Motor neuron (in vitro differentiated cells): Measurements from ENCODE around the gene RARRES1. TPM values are rescaled to one million over a fixed set of nuclear protein-coding genes. Genes with fewer than 3 reads are reported as not detected.
"Not testable (repeated sequence)": the region's sequence is repeated elsewhere in the genome, so short reads cannot be mapped to it uniquely, and the experiment has no call there.

Source experiments
- ATAC-seq, 8 experiments: fragments of 200-7000 bp; cut with Tn5 transposase; replicated peaks in 6 of 8; 2 replicates each; pipeline ENCODE4 v1.8.0; 2021; ENCODE audit warnings: mild to moderate bottlenecking in 8 of 8, moderate library complexity in 8 of 8
- H3K27ac ChIP-seq, 2 donors: fragments of 250-450 bp; sonication (Bioruptor Pico); 2 replicates each; pipeline ENCODE4 v1.9.0; 2021; ENCODE audit warnings: antibody characterized with exemption in 2 of 2, mild to moderate bottlenecking in 2 of 2, moderate library complexity in 1 of 2
- H3K4me1 ChIP-seq, 2 donors: fragments of 250-450 bp; sonication (Bioruptor Pico); replicated peaks in 1 of 2; 2 replicates each; pipeline ENCODE4 v1.6.1; 2021; ENCODE audit warnings: antibody characterized with exemption in 2 of 2, mild to moderate bottlenecking in 2 of 2, moderate library complexity in 1 of 2
- H3K4me3 ChIP-seq, 5 donors: fragments of 250-450 bp; sonication (Bioruptor Pico); 2 replicates each; pipeline ENCODE4 v1.9.0; 2021; ENCODE audit warnings: antibody characterized with exemption in 5 of 5, mild to moderate bottlenecking in 5 of 5, moderate library complexity in 4 of 5
- WGBS, 10 experiments: fragments of 450-650 bp; shearing (Covaris generic); methylation state at CpG; one replicate each; pipeline ENCODE4 v1.0.0; 2022; 5-methylcytosine and 5-hydroxymethylcytosine counted together
- in situ Hi-C, 9 experiments: fragments of 400-800 bp; cut with MboI; loops; one replicate each; pipeline ENCODE4 v1.15.0; 2021; ENCODE audit warnings: low sequenced_read_pairs in 9 of 9, low pct_unique_long_range_greater_than_20kb in 2 of 9; ENCODE audit not compliant: unreplicated experiment in 9 of 9
- total RNA-seq, 8 experiments: library from RNA; unstranded; fragments of 300-600 nt; gene quantifications; 2 replicates each; pipeline versions ENCODE4 v1.2.3 to v1.2.4, GENCODE V29; 2022

The RARRES1 gene
- total RNA-seq, 8 experiments from 2014 or later: 0.38 to 49.2 (median 1.5) TPM

- Histone ChIP-seq H3K4me3 (no peak overlapping the region), H3K4me1 (no peaks in the 10 kb centered on the region), H3K27ac (no peak overlapping the region)
- in situ Hi-C loops: no loop called here
- 20 to 100% (median 84%) methylated on average over 1 to 2 of the region's 2 CpGs for WGBS, 10 experiments
- no peak for ATAC-seq
These were observed 35.6 kb downstream of the RARRES1 start for GRCh38 chr3:158696618-158697017.

GRCh38 chr3:158693866-158694456, 38.3 kb downstream of the RARRES1 start:
- H3K4me3 ChIP-seq, in situ Hi-C loops, H3K27ac ChIP-seq, ATAC-seq, H3K4me1 ChIP-seq: not testable (repeated sequence)
- WGBS, 10 experiments: 50 to 83% (median 67%) methylated on average over 2 to 3 of the region's 3 CpGs; no CpG with 5 or more reads in 3 of the 10 experiments

DNA sequence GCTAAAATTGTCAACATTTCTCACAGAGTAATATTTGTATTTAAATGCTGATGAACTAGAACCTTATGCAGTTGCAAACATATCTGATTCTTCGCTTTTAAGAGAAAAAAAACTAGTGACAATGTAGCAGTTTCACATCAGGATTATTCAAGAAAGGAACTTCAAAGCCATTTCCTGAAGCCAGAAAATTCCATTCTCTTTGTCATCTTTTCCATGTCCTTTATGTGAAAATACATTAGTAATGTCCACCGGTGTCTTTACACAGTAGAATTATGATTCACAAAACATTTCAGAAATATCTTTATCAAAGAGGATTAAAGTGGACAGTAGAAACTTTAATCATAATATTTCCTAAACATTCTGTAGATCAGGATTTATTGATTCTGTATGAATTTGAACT, 47.1 kb downstream of the RARRES1 start:
- no peak for ATAC-seq
- 43 to 100% (median 89%) methylated on average over 1 to 2 of the region's 2 CpGs; no CpG with 5 or more reads in 1 of the 10 experiments for WGBS, 10 experiments
- in situ Hi-C loops: no loop called here
- no peaks in the 10 kb centered on the region for H3K4me1 ChIP-seq
- H3K27ac ChIP-seq: no peak overlapping the region
- no peak overlapping the region for H3K4me3 ChIP-seq

- 37 to 100% (median 93%) methylated on average over 3 to 5 of the region's 5 CpGs for WGBS, 10 experiments
- in situ Hi-C loops: no loop called here
- Histone ChIP-seq H3K4me3 (no peak overlapping the region), H3K4me1 (no peaks in the 10 kb centered on the region), H3K27ac (no peak overlapping the region)
- peak in 2 of 8 experiments; percentile 55 for ATAC-seq
These were observed 48.9 kb downstream of the RARRES1 start for GRCh38 chr3:158683230-158683962.

DNA sequence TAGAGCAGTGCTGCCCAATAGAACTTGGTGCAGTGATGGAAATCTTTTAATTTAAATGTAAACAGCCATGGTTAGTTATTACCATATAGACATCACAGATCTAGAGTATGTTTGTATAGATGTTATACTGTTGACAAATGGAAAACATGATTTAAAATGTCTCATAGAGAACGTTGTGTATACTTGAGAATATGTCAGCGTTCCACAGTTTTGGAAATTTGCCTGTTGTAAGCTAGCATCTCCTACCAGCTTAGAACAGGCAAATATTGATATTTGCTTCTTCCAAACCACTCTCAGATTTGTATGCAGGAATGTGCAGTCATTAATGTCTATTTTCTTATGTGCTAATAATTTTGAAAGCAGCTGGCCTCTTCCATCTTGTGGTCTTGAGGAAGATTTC, 51.4 kb downstream of the RARRES1 start:
- WGBS, 10 experiments: 20 to 100% (median 92%) methylated on average over 1 to 2 of the region's 2 CpGs; no CpG with 5 or more reads in 2 of the 10 experiments
- Histone ChIP-seq H3K4me1 (no peaks in the 10 kb centered on the region), H3K4me3 (no peak overlapping the region), H3K27ac (no peak overlapping the region)
- in situ Hi-C loops: no loop called here
- ATAC-seq: no peak

- WGBS, 10 experiments: 13 to 100% (median 67%) methylated on average over 1 of the region's 1 CpG; no CpG with 5 or more reads in 3 of the 10 experiments
- in situ Hi-C loops: no loop called here
- peak in 1 of 8 experiments; percentile 46 for ATAC-seq
- no peak overlapping the region for H3K4me3 ChIP-seq
- H3K27ac ChIP-seq: no peak overlapping the region
- no peaks in the 10 kb centered on the region for H3K4me1 ChIP-seq
These were observed 52.7 kb downstream of the RARRES1 start for GRCh38 chr3:158679547-158680000.

DNA sequence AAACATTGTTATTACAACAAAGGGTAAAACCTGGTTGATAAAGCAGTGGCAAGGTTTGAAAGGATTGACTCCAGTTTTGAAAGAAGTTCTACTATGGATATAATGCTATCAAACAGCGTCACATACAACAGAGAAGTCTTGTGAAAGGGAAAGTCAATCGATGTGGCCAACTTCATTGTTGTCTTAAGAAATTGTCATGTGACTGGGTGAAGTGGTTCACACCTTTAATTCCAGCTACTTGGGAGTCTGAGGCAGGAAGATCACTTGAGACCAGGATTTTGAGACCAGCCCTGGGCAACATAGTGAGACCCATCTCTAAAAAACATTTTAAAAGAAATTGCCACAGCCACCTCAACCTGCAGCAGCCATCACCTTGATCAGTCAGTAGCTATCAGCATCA, 53.6 kb downstream of the RARRES1 start:
- 94 to 100% (median 100%) methylated on average over 1 to 2 of the region's 2 CpGs; no CpG with 5 or more reads in 4 of the 10 experiments for WGBS, 10 experiments
- ATAC-seq: no peak
- Histone ChIP-seq H3K27ac (no peak overlapping the region), H3K4me1 (no peaks in the 10 kb centered on the region), H3K4me3 (no peak overlapping the region)
- in situ Hi-C loops: no loop called here

- H3K4me1 ChIP-seq: no peaks in the 10 kb centered on the region
- H3K4me3 ChIP-seq: peak within 1 kb of the TSS in 1 of 5 donors; percentile 25
- ATAC-seq: peak; percentile 34 to 99 (median 75)
- in situ Hi-C loops: loop anchor here in 3 of 9 experiments (25.0 kb wide), 2 partner anchors 115 to 590 kb away; no protein-coding TSS in a partner anchor
- WGBS, 10 experiments: 25 to 100% (median 72%) methylated on average over 1 to 10 of the region's 30 CpGs
- no peak within 1 kb of the TSS for H3K27ac ChIP-seq
These were observed 59.8 kb downstream of the RARRES1 start, which contains the start of gene LXN for GRCh38 chr3:158672215-158673176. LXN (minus strand) TSS chr3:158672648; CDS start chr3:158672478, 170 bp downstream.

GRCh38 chr3:158671821-158672214, 60.4 kb downstream of the RARRES1 start:
- peak overlapping the region in 1 of 5 donors; percentile 25 for H3K4me3 ChIP-seq
- in situ Hi-C loops: loop anchor here in 3 of 9 experiments (25.0 kb wide), 2 partner anchors 115 to 590 kb away; no protein-coding TSS in a partner anchor
- WGBS, 10 experiments: 7 to 100% (median 46%) methylated on average over 1 to 6 of the region's 6 CpGs; no CpG with 5 or more reads in 1 of the 10 experiments
- no peaks in the 10 kb centered on the region for H3K4me1 ChIP-seq
- peak in 1 of 8 experiments; percentile 6 for ATAC-seq
- H3K27ac ChIP-seq: no peak overlapping the region

- no peaks in the 10 kb centered on the region for H3K4me1 ChIP-seq
- 88 to 100% (median 100%) methylated on average over 1 to 2 of the region's 2 CpGs; no CpG with 5 or more reads in 2 of the 10 experiments for WGBS, 10 experiments
- no peak overlapping the region for H3K27ac ChIP-seq
- ATAC-seq: no peak
- no peak overlapping the region for H3K4me3 ChIP-seq
- in situ Hi-C loops: loop anchor here in 3 of 9 experiments (25.0 kb wide), 2 partner anchors 119 to 594 kb away; no protein-coding TSS in a partner anchor
These were observed 63.8 kb downstream of the RARRES1 start for GRCh38 chr3:158668506-158668905.

DNA sequence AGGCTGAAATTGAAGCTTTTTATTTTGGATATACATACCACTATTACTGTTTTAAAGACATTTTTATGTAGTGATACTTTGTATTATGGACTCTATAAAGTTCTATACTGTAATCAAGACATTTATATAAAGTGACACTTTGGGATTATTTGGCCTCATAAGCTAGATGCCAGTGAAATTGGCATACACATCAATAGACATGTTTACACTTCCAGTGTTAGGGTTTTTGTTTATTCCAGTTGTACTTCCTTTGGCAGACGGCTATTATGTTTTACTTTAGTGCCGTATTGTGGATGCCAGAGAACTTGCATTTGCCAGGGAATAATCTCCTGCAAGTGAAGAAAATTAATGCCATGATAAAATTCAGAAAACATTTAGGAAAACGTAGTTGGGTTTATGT, 65.8 kb downstream of the RARRES1 start:
- ATAC-seq: no peak
- Histone ChIP-seq H3K27ac (no peak overlapping the region), H3K4me1 (no peaks in the 10 kb centered on the region), H3K4me3 (no peak overlapping the region)
- 85 to 95% (median 90%) methylated on average over 2 to 3 of the region's 3 CpGs; no CpG with 5 or more reads in 3 of the 10 experiments for WGBS, 10 experiments
- in situ Hi-C loops: loop anchor here in 3 of 9 experiments (25.0 kb wide), 2 partner anchors 121 to 596 kb away; no protein-coding TSS in a partner anchor

DNA sequence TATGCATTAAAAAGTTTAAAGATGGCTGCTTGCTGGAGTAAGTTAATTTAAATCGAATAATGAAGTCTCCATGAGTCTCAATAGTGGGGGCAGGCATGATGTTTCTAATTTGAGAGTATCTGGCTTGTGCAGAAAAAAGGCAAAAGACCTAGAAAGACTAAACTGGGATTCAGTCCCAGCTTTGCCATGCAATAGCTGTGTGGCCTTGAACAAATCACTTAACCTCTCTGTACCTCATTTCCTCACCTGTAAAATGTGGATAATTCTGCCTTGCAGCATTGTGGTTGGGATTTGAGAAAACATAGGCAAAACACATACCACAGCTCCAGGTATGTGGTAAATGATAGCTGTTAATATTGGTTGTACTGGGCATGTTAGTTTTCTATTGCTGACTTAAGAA, 68.4 kb downstream of the RARRES1 start:
- H3K4me1 ChIP-seq: no peaks in the 10 kb centered on the region

More for the DNA sequence above, 68.4 kb downstream of the RARRES1 start:
- no peak for ATAC-seq
- H3K27ac ChIP-seq: no peak overlapping the region
- in situ Hi-C loops: loop anchor here in 4 of 9 experiments (5.0 to 25.0 kb wide), 3 partner anchors 123 to 598 kb away; no protein-coding TSS in a partner anchor
- no peak overlapping the region for H3K4me3 ChIP-seq
- WGBS, 10 experiments: 80 to 100% (median 100%) methylated on average over 1 of the region's 1 CpG; no CpG with 5 or more reads in 1 of the 10 experiments
